Erythroblast (primary cell): Measurements from ENCODE around the gene MALL.

Experiments
- GATA1 ChIP-seq: IDR thresholded peaks from 2 replicates; pipeline ENCODE4 v1.6.1; 2011; ENCODE audit warnings: low read depth, mild to moderate bottlenecking, control low read depth, low read length, moderate library complexity
- POLR2A ChIP-seq: IDR thresholded peaks from 2 replicates; pipeline ENCODE4 v1.6.1; 2011; ENCODE audit warnings: mild to moderate bottlenecking, low read length

GRCh38 chr2:110124038-110124825, 8.6 kb upstream of the MALL start:
- TF ChIP-seq POLR2A, result no peak
- TF ChIP-seq GATA1, result no peak
